Measurements from ENCODE around the gene DKK3.

DKK3 gene

GRCh38 chr11:12026331-12027211 is 18.1 kb upstream of the DKK3 start:
- peaks cover 3% of the 10 kb centered on the region for H3K9me3 ChIP-seq (ENCODE audit: control insufficient read depth, low read length)
- H3K4me1 ChIP-seq (ENCODE audit: control insufficient read depth, insufficient read depth, low read length): peaks cover 21% of the 10 kb centered on the region
- no peaks in the 10 kb centered on the region for H3K36me3 ChIP-seq (ENCODE audit: control insufficient read depth, insufficient read depth, low read length)
- no peak overlapping the region for H3K9ac ChIP-seq (ENCODE audit: low read length)
- H3K27me3 ChIP-seq (ENCODE audit: control insufficient read depth, insufficient read depth, low read length): no peaks in the 10 kb centered on the region
- H3K4me3 ChIP-seq (ENCODE audit: low read length): no peak overlapping the region

GRCh38 chr11:12024254-12024926 is 16.0 kb upstream of the DKK3 start:
- Histone ChIP-seq H3K9ac (ENCODE audit: low read length) (no peak overlapping the region), H3K36me3 (ENCODE audit: control insufficient read depth, insufficient read depth, low read length) (no peaks in the 10 kb centered on the region), H3K4me3 (ENCODE audit: low read length) (no peak overlapping the region), H3K27me3 (ENCODE audit: control insufficient read depth, insufficient read depth, low read length) (no peaks in the 10 kb centered on the region), H3K4me1 (ENCODE audit: control insufficient read depth, insufficient read depth, low read length) (peaks cover 27% of the 10 kb centered on the region), H3K9me3 (ENCODE audit: control insufficient read depth, low read length) (peaks cover 3% of the 10 kb centered on the region)

- Histone ChIP-seq H3K9me3 (ENCODE audit: control insufficient read depth, low read length) (peaks cover 3% of the 10 kb centered on the region), H3K9ac (ENCODE audit: low read length) (no peak overlapping the region), H3K27me3 (ENCODE audit: control insufficient read depth, insufficient read depth, low read length) (no peaks in the 10 kb centered on the region), H3K4me1 (ENCODE audit: control insufficient read depth, insufficient read depth, low read length) (peaks cover 24% of the 10 kb centered on the region), H3K36me3 (ENCODE audit: control insufficient read depth, insufficient read depth, low read length) (no peaks in the 10 kb centered on the region), H3K4me3 (ENCODE audit: low read length) (no peak overlapping the region)
Measured at GRCh38 chr11:12023015-12023414, 14.6 kb upstream of the DKK3 start.

GRCh38 chr11:12020546-12020945 is 12.1 kb upstream of the DKK3 start:
- no peaks in the 10 kb centered on the region for H3K27me3 ChIP-seq (ENCODE audit: control insufficient read depth, insufficient read depth, low read length)
- H3K4me3 ChIP-seq (ENCODE audit: low read length): no peak overlapping the region
- no peaks in the 10 kb centered on the region for H3K36me3 ChIP-seq (ENCODE audit: control insufficient read depth, insufficient read depth, low read length)
- H3K4me1 ChIP-seq (ENCODE audit: control insufficient read depth, insufficient read depth, low read length): peaks cover 24% of the 10 kb centered on the region
- no peak overlapping the region for H3K9ac ChIP-seq (ENCODE audit: low read length)
- peaks cover 3% of the 10 kb centered on the region for H3K9me3 ChIP-seq (ENCODE audit: control insufficient read depth, low read length)

GRCh38 chr11:12019866-12020416 is 11.5 kb upstream of the DKK3 start:
- H3K9me3 ChIP-seq (ENCODE audit: control insufficient read depth, low read length): peaks cover 3% of the 10 kb centered on the region
- no peaks in the 10 kb centered on the region for H3K36me3 ChIP-seq (ENCODE audit: control insufficient read depth, insufficient read depth, low read length)
- peak overlapping the region; percentile 3 for H3K9ac ChIP-seq (ENCODE audit: low read length)
- no peak overlapping the region for H3K4me3 ChIP-seq (ENCODE audit: low read length)
- H3K4me1 ChIP-seq (ENCODE audit: control insufficient read depth, insufficient read depth, low read length): peaks cover 24% of the 10 kb centered on the region
- no peaks in the 10 kb centered on the region for H3K27me3 ChIP-seq (ENCODE audit: control insufficient read depth, insufficient read depth, low read length)

GRCh38 chr11:12019337-12019736 is 10.9 kb upstream of the DKK3 start:
- H3K36me3 ChIP-seq (ENCODE audit: control insufficient read depth, insufficient read depth, low read length): no peaks in the 10 kb centered on the region
- H3K4me3 ChIP-seq (ENCODE audit: low read length): no peak overlapping the region
- H3K9ac ChIP-seq (ENCODE audit: low read length): no peak overlapping the region
- H3K9me3 ChIP-seq (ENCODE audit: control insufficient read depth, low read length): peaks cover 3% of the 10 kb centered on the region
- no peaks in the 10 kb centered on the region for H3K27me3 ChIP-seq (ENCODE audit: control insufficient read depth, insufficient read depth, low read length)
- peaks cover 24% of the 10 kb centered on the region for H3K4me1 ChIP-seq (ENCODE audit: control insufficient read depth, insufficient read depth, low read length)

GRCh38 chr11:12017865-12018453 is 9.5 kb upstream of the DKK3 start:
- H3K9me3 ChIP-seq (ENCODE audit: control insufficient read depth, low read length): peaks cover 3% of the 10 kb centered on the region
- no peak overlapping the region for H3K9ac ChIP-seq (ENCODE audit: low read length)
- no peaks in the 10 kb centered on the region for H3K36me3 ChIP-seq (ENCODE audit: control insufficient read depth, insufficient read depth, low read length)
- no peak overlapping the region for H3K4me3 ChIP-seq (ENCODE audit: low read length)
- H3K27me3 ChIP-seq (ENCODE audit: control insufficient read depth, insufficient read depth, low read length): no peaks in the 10 kb centered on the region
- peaks cover 18% of the 10 kb centered on the region for H3K4me1 ChIP-seq (ENCODE audit: control insufficient read depth, insufficient read depth, low read length)

- H3K36me3 ChIP-seq (ENCODE audit: control insufficient read depth, insufficient read depth, low read length): no peaks in the 10 kb centered on the region
- no peaks in the 10 kb centered on the region for H3K27me3 ChIP-seq (ENCODE audit: control insufficient read depth, insufficient read depth, low read length)
Measured at GRCh38 chr11:12017243-12017678, 8.8 kb upstream of the DKK3 start.

GRCh38 chr11:12016246-12016645 is 7.8 kb upstream of the DKK3 start:
- no peak overlapping the region for H3K4me3 ChIP-seq (ENCODE audit: low read length)
- peaks cover 18% of the 10 kb centered on the region for H3K4me1 ChIP-seq (ENCODE audit: control insufficient read depth, insufficient read depth, low read length)
- H3K9me3 ChIP-seq (ENCODE audit: control insufficient read depth, low read length): no peaks in the 10 kb centered on the region
- H3K36me3 ChIP-seq (ENCODE audit: control insufficient read depth, insufficient read depth, low read length): no peaks in the 10 kb centered on the region
- H3K9ac ChIP-seq (ENCODE audit: low read length): no peak overlapping the region
- H3K27me3 ChIP-seq (ENCODE audit: control insufficient read depth, insufficient read depth, low read length): no peaks in the 10 kb centered on the region

More at GRCh38 chr11:12017243-12017678, 8.8 kb upstream of the DKK3 start:
- Histone ChIP-seq H3K9me3 (ENCODE audit: control insufficient read depth, low read length) (no peaks in the 10 kb centered on the region), H3K4me3 (ENCODE audit: low read length) (no peak overlapping the region), H3K9ac (ENCODE audit: low read length) (no peak overlapping the region), H3K4me1 (ENCODE audit: control insufficient read depth, insufficient read depth, low read length) (peaks cover 18% of the 10 kb centered on the region)

GRCh38 chr11:12015486-12015885 is 7.1 kb upstream of the DKK3 start:
- no peak overlapping the region for H3K9ac ChIP-seq (ENCODE audit: low read length)
- no peaks in the 10 kb centered on the region for H3K36me3 ChIP-seq (ENCODE audit: control insufficient read depth, insufficient read depth, low read length)
- H3K27me3 ChIP-seq (ENCODE audit: control insufficient read depth, insufficient read depth, low read length): no peaks in the 10 kb centered on the region
- no peak overlapping the region for H3K4me3 ChIP-seq (ENCODE audit: low read length)
- H3K4me1 ChIP-seq (ENCODE audit: control insufficient read depth, insufficient read depth, low read length): peaks cover 15% of the 10 kb centered on the region
- no peaks in the 10 kb centered on the region for H3K9me3 ChIP-seq (ENCODE audit: control insufficient read depth, low read length)

GRCh38 chr11:12013781-12014180 is 5.4 kb upstream of the DKK3 start:
- no peaks in the 10 kb centered on the region for H3K27me3 ChIP-seq (ENCODE audit: control insufficient read depth, insufficient read depth, low read length)
- H3K9me3 ChIP-seq (ENCODE audit: control insufficient read depth, low read length): no peaks in the 10 kb centered on the region
- no peaks in the 10 kb centered on the region for H3K4me1 ChIP-seq (ENCODE audit: control insufficient read depth, insufficient read depth, low read length)
- H3K4me3 ChIP-seq (ENCODE audit: low read length): no peak overlapping the region
- no peaks in the 10 kb centered on the region for H3K36me3 ChIP-seq (ENCODE audit: control insufficient read depth, insufficient read depth, low read length)
- no peak overlapping the region for H3K9ac ChIP-seq (ENCODE audit: low read length)
